HEK293 (cell line): ENCODE results near the gene CDX1.

Experiments
- HOXD13 ChIP-seq: sonication (generic); formaldehyde crosslinking; IDR thresholded peaks from 2 replicates; pipeline ENCODE4 v1.8.0; 2022; ENCODE audit warnings: missing genetic modification reagents, borderline replicate concordance
- TCF7L2 ChIP-seq: IDR thresholded peaks from 2 replicates; pipeline ENCODE4 v1.6.1; 2011; ENCODE audit warnings: low read depth, mild to moderate bottlenecking, inconsistent platforms, low read length, moderate library complexity, borderline replicate concordance
- YY1 ChIP-seq: fragments of 450-650 bp; formaldehyde crosslinking; IDR thresholded peaks from 2 replicates; pipeline ENCODE4 v1.5.1; 2018; ENCODE audit warnings: missing biosample characterization, missing genetic modification characterization
- ZBTB1 ChIP-seq: fragments of 450-650 bp; formaldehyde crosslinking; IDR thresholded peaks from 2 replicates; pipeline ENCODE4 v1.5.1; 2016; ENCODE audit warnings: missing biosample characterization, missing genetic modification characterization
- ZBTB7A ChIP-seq: fragments of 450-650 bp; formaldehyde crosslinking; IDR thresholded peaks from 2 replicates; pipeline ENCODE4 v1.5.1; 2016; ENCODE audit warnings: low read depth, missing biosample characterization, missing genetic modification characterization
- ZEB2 ChIP-seq: fragments of 450-650 bp; formaldehyde crosslinking; IDR thresholded peaks from 2 replicates; pipeline ENCODE4 v1.5.1; 2016; ENCODE audit warnings: missing biosample characterization, missing genetic modification characterization
- ZIC2 ChIP-seq: fragments of 450-650 bp; formaldehyde crosslinking; IDR thresholded peaks from 2 replicates; pipeline ENCODE4 v1.5.1; 2016; ENCODE audit warnings: missing biosample characterization, missing genetic modification characterization
- ZNF175 ChIP-seq: fragments of 450-650 bp; formaldehyde crosslinking; IDR thresholded peaks from 2 replicates; pipeline ENCODE4 v1.5.1; 2016; ENCODE audit warnings: missing biosample characterization, missing genetic modification characterization
- ZNF274 ChIP-seq, 2 experiments: fragments of 200-500 bp in 1 of 2; fragments of 450-650 bp in 1 of 2; sonication (Bioruptor generic) in 1 of 2; formaldehyde crosslinking in 1 of 2; IDR thresholded peaks; 2 replicates each; pipeline versions ENCODE4 v1.5.1 to v1.6.1; 2014 to 2016; ENCODE audit warnings: borderline replicate concordance in 1 of 2, inconsistent platforms in 1 of 2, low read length in 1 of 2, missing biosample characterization in 1 of 2, missing genetic modification characterization in 1 of 2
- ZNF645 ChIP-seq: fragments of 450-650 bp; formaldehyde crosslinking; IDR thresholded peaks from 2 replicates; pipeline ENCODE4; 2016; ENCODE audit warnings: missing biosample characterization, missing genetic modification characterization
- ZNF701 ChIP-seq: fragments of 450-650 bp; formaldehyde crosslinking; IDR thresholded peaks from 2 replicates; pipeline ENCODE4 v1.5.1; 2016; ENCODE audit warnings: missing biosample characterization, missing genetic modification characterization
- ZSCAN5A ChIP-seq: fragments of 450-650 bp; formaldehyde crosslinking; IDR thresholded peaks from 2 replicates; pipeline ENCODE4 v1.5.1; 2016; ENCODE audit warnings: missing biosample characterization, missing genetic modification characterization
- TF ChIP-seq, protein P1 (sequence below): fragments of 450-650 bp; formaldehyde crosslinking; IDR thresholded peaks from 2 replicates; pipeline ENCODE4 v1.5.1; 2016; ENCODE audit warnings: missing biosample characterization, missing genetic modification characterization
- TF ChIP-seq, protein P2 (sequence below): fragments of 450-650 bp; formaldehyde crosslinking; IDR thresholded peaks from 2 replicates; pipeline ENCODE4 v1.5.1; 2016; ENCODE audit warnings: missing biosample characterization, missing genetic modification characterization

DNA sequence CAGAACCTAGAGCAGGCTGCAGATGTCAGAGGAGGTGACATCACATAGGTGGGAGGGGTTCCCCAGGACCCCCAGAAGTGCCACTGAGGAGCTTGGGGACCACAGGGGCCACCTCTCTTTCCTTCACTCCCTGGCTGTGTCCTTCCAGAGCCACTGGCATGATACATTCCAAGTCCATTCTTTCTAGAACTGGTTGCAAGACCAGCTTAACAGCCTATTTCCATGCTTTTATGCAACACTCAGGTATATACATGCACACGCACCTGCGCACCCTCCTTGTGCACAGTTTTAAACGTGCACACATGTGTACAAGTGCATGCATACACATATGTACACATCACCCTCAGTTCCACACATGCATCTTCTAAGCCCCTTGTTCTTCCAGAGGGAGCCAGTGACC lies 63.0 kb downstream of the CDX1 start:
- TF ChIP-seq, protein P1, sequence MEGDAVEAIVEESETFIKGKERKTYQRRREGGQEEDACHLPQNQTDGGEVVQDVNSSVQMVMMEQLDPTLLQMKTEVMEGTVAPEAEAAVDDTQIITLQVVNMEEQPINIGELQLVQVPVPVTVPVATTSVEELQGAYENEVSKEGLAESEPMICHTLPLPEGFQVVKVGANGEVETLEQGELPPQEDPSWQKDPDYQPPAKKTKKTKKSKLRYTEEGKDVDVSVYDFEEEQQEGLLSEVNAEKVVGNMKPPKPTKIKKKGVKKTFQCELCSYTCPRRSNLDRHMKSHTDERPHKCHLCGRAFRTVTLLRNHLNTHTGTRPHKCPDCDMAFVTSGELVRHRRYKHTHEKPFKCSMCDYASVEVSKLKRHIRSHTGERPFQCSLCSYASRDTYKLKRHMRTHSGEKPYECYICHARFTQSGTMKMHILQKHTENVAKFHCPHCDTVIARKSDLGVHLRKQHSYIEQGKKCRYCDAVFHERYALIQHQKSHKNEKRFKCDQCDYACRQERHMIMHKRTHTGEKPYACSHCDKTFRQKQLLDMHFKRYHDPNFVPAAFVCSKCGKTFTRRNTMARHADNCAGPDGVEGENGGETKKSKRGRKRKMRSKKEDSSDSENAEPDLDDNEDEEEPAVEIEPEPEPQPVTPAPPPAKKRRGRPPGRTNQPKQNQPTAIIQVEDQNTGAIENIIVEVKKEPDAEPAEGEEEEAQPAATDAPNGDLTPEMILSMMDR, result no peak
- TF ChIP-seq ZNF701 (tag by site-specific recombination) (no peak), ZIC2 (tag by site-specific recombination) (no peak), ZNF175 (tag by site-specific recombination) (no peak), ZBTB7A (tag by site-specific recombination) (no peak), ZEB2 (tag by site-specific recombination) (no peak), ZBTB1 (tag by site-specific recombination) (no peak), ZSCAN5A (no peak), ZNF645 (tag by site-specific recombination) (no peak), ZNF274 (IDR thresholded peaks at IDR 0.05; ENCODE audit: low read length) (no peak), ZNF274 (tag by site-specific recombination; IDR thresholded peaks at IDR 0.05; ENCODE audit: borderline replicate concordance) (no peak), TCF7L2 (no peak), HOXD13 (CRISPR knock-in tag) (no peak), YY1 (no peak)
- TF ChIP-seq, protein P2, sequence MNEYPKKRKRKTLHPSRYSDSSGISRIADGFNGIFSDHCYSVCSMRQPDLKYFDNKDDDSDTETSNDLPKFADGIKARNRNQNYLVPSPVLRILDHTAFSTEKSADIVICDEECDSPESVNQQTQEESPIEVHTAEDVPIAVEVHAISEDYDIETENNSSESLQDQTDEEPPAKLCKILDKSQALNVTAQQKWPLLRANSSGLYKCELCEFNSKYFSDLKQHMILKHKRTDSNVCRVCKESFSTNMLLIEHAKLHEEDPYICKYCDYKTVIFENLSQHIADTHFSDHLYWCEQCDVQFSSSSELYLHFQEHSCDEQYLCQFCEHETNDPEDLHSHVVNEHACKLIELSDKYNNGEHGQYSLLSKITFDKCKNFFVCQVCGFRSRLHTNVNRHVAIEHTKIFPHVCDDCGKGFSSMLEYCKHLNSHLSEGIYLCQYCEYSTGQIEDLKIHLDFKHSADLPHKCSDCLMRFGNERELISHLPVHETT (tag by site-specific recombination), result no peak
